ENCODE measurements around the gene HTR6.

DNA sequence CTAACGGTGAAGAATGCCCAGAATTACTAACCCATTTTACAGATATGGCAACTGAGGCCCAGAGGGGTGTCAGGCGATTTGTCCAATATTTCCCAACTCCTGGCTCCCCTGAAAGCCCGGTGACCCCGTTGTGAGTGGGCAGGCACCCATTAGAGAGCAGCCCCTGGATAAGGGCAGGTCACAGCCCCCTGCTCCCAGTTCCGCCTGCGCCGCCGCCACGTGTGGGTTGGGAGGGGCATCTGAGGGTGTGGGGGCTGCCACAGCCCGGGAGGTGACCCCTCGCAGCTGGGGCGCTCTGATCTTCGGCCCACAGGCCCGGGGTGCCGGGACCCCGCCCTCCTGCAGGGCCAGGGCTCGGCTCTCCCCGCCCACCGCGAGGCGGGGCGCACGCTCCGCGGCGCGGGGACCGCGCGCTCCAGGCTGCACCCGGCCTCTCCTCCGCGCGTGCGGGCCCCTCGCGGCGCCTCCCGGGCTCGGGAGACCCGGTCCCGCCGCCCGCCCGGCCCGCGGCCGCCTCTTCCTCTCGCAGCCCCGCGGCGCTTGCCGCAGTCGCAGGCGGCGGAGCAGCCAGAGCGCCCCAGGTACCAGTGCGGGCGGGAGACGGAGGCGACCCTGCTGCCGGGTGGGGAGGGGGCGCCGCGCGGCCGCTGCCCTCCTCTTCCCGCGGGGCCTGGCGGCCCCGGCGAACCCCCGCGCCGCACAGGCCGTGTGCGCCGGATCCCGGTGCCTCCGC lies at the start of gene HTR6:
- no peak for TF ChIP-seq POLR2A (IDR thresholded peaks at IDR 0.05; ENCODE audit: low read depth, low read length)
- TF ChIP-seq POLR2AphosphoS5 (IDR thresholded peaks at IDR 0.05; ENCODE audit: low read depth, low read length) = no peak
- no peak for TF ChIP-seq TAF1 (IDR thresholded peaks at IDR 0.05; ENCODE audit: low read depth, low read length)

Measured in GM12891 (cell line).